A673 (cell line): ENCODE measurements around the gene ANKRD11. TPM values are rescaled to one million over a fixed set of nuclear protein-coding genes. Genes with fewer than 3 reads are reported as not detected.

Experiments used
- BruUV-seq: library from RNA; stranded (reverse); fragments of 400-500 nt; replicated peaks from 2 replicates; lab custom pipeline; 2021; lab: Mats Ljungman, UMichigan
- CTCF ChIA-PET: fragments of 300-600 bp; sonication (Branson Sonifier 250); formaldehyde crosslinking; loops from one replicate; lab custom pipeline; 2022; ENCODE audit warnings: antibody characterized with exemption; lab: Charles Lee
- POLR2A ChIA-PET: fragments of 300-600 bp; sonication (Branson Sonifier 250); formaldehyde crosslinking; loops from one replicate; lab custom pipeline; 2022; ENCODE audit warnings: antibody characterized with exemption; ENCODE audit not compliant: low non-redundant PET; lab: Charles Lee
- DNase-seq: peaks from one replicate; pipeline ENCODE4 v3.0.0-alpha.2; 2015; ENCODE audit warnings: low spot score
- H3K27ac ChIP-seq: fragments of 200-600 bp; sonication (generic); 2 replicates; pipeline ENCODE4 v1.5.1; 2016; ENCODE audit warnings: mixed run types, low read depth, mild to moderate bottlenecking, mixed read lengths, antibody characterized with exemption, low read length; ENCODE audit not compliant: poor library complexity, severe bottlenecking
- H3K27me3 ChIP-seq: fragments of 200-600 bp; sonication (generic); replicated peaks from 2 replicates; pipeline ENCODE4 v1.6.1; 2017; ENCODE audit warnings: mixed run types, low read depth, mild to moderate bottlenecking, mixed read lengths, antibody characterized with exemption, low read length; ENCODE audit not compliant: insufficient read depth, poor library complexity
- H3K36me3 ChIP-seq: fragments of 200-600 bp; sonication (generic); 2 replicates; pipeline ENCODE4 v1.6.1; 2016; ENCODE audit warnings: mixed run types, mild to moderate bottlenecking, mixed read lengths, antibody characterized with exemption, low read length; ENCODE audit not compliant: insufficient read depth, poor library complexity, severe bottlenecking
- H3K4me1 ChIP-seq: fragments of 200-600 bp; sonication (generic); 2 replicates; pipeline ENCODE4 v1.6.1; 2017; ENCODE audit warnings: mixed run types, mild to moderate bottlenecking, mixed read lengths, antibody characterized with exemption, low read length; ENCODE audit not compliant: insufficient read depth, poor library complexity, severe bottlenecking
- H3K4me3 ChIP-seq: fragments of 200-600 bp; sonication (generic); 2 replicates; pipeline ENCODE4 v1.5.1; 2016; ENCODE audit warnings: low read depth, mixed run types, mild to moderate bottlenecking, mixed read lengths, low read length; ENCODE audit not compliant: poor library complexity, severe bottlenecking
- H3K9me3 ChIP-seq: fragments of 200-600 bp; sonication (generic); 2 replicates; pipeline ENCODE4 v1.6.1; 2016; ENCODE audit warnings: mixed run types, low read depth, mild to moderate bottlenecking, mixed read lengths, antibody characterized with exemption, low read length; ENCODE audit not compliant: poor library complexity, severe bottlenecking
- CTCF ChIP-seq: fragments of 300-800, 200-600 bp; sonication (generic); conservative IDR thresholded peaks from 2 replicates; pipeline ENCODE4 v1.5.1; 2017; ENCODE audit warnings: low read depth, mild to moderate bottlenecking, antibody characterized with exemption, low read length, moderate library complexity, mixed read lengths
- EZH2 ChIP-seq: fragments of 200-600 bp; sonication (generic); IDR thresholded peaks from 2 replicates; pipeline ENCODE4 v1.6.1; 2017; ENCODE audit warnings: borderline replicate concordance, low read depth, mild to moderate bottlenecking, mixed read lengths, antibody characterized with exemption, low read length; ENCODE audit not compliant: poor library complexity, severe bottlenecking
- intact Hi-C: fragments of 100-400 bp; cut with micrococcal nuclease; formaldehyde crosslinking; loops from one replicate; pipeline ENCODE4 v1.10.0; 2022; ENCODE audit not compliant: unreplicated experiment
- total RNA-seq: library from RNA; stranded (reverse); gene quantifications from 2 replicates; pipeline ENCODE4 v1.2.3, GENCODE V29; 2021

ANKRD11 gene
- total RNA-seq, 1 experiment from 2014 or later, result 217 TPM

- ChIA-PET POLR2A (no interaction called here), CTCF (no interaction called here)
- Histone ChIP-seq H3K27me3 (no peaks in the 10 kb centered on the region), H3K9me3 (no peaks in the 10 kb centered on the region), H3K4me1 (peaks cover 4% of the 10 kb centered on the region), H3K27ac (no peak overlapping the region), H3K36me3 (peaks cover 14% of the 10 kb centered on the region), H3K4me3 (no peak overlapping the region)
- intact Hi-C loops, result no loop called here
- no TSS peak for BruUV-seq
- TF ChIP-seq CTCF (no peak), EZH2 (no peak)
- no peak for DNase-seq
Observed at GRCh38 chr16:89417352-89417751, 73.0 kb downstream of the ANKRD11 start.

GRCh38 chr16:89413811-89414585 is 76.4 kb downstream of the ANKRD11 start:
- no TSS peak for BruUV-seq
- H3K27ac ChIP-seq, result no peak overlapping the region
- no peaks in the 10 kb centered on the region for H3K9me3 ChIP-seq
- DNase-seq, result no peak
- POLR2A ChIA-PET, result no interaction called here
- no peak overlapping the region for H3K4me3 ChIP-seq
- intact Hi-C loops, result no loop called here
- no peaks in the 10 kb centered on the region for H3K27me3 ChIP-seq
- H3K4me1 ChIP-seq, result peaks cover 4% of the 10 kb centered on the region
- CTCF ChIA-PET, result no interaction called here
- TF ChIP-seq CTCF, result no peak
- no peak for TF ChIP-seq EZH2
- H3K36me3 ChIP-seq, result peaks cover 14% of the 10 kb centered on the region

- intact Hi-C loops, result no loop called here
- H3K4me1 ChIP-seq, result peaks cover 8% of the 10 kb centered on the region
- CTCF ChIA-PET, result no interaction called here
- H3K27me3 ChIP-seq, result no peaks in the 10 kb centered on the region
- TF ChIP-seq CTCF (no peak), EZH2 (no peak)
- POLR2A ChIA-PET, result interaction anchor here (0.7 kb wide), 1 partner anchor 79 kb away, joined by 3 read pairs; no protein-coding TSS in a partner anchor
- peaks cover 9% of the 10 kb centered on the region for H3K36me3 ChIP-seq
- H3K9me3 ChIP-seq, result no peaks in the 10 kb centered on the region
- no peak overlapping the region for H3K4me3 ChIP-seq
- no peak for DNase-seq
- BruUV-seq, result no TSS peak
- no peak overlapping the region for H3K27ac ChIP-seq
Observed at GRCh38 chr16:89412811-89413210, 77.5 kb downstream of the ANKRD11 start.
